Mesenchymal stem cell (in vitro differentiated cells and primary cell): ENCODE results near the gene RANBP9.

Source experiments
- DNase-seq: peaks from one replicate; pipeline ENCODE4 v3.0.0-alpha.2; 2013
- H2AFZ ChIP-seq: one replicate; pipeline ENCODE4 v1.6.1; 2013; ENCODE audit warnings: low read depth, mild to moderate bottlenecking, control low read depth, inconsistent platforms, low read length, moderate library complexity
- H2AK5ac ChIP-seq: 2 replicates; pipeline ENCODE4 v1.6.1; 2013; ENCODE audit warnings: low read length, moderate library complexity, mild to moderate bottlenecking, inconsistent platforms; ENCODE audit not compliant: severe bottlenecking
- H2BK120ac ChIP-seq: one replicate; pipeline ENCODE4 v1.6.1; 2013; ENCODE audit warnings: low read depth, mild to moderate bottlenecking, inconsistent platforms, low read length, moderate library complexity
- H2BK12ac ChIP-seq, 2 experiments: one replicate each; pipeline ENCODE4 v1.6.1; 2013; ENCODE audit warnings: inconsistent platforms in 2 of 2, low read length in 2 of 2, mild to moderate bottlenecking in 2 of 2, moderate library complexity in 2 of 2, control low read depth in 1 of 2
- H2BK15ac ChIP-seq: one replicate; pipeline ENCODE4 v1.6.1; 2013; ENCODE audit warnings: mild to moderate bottlenecking, low read depth, inconsistent platforms; ENCODE audit not compliant: poor library complexity, severe bottlenecking
- H2BK5ac ChIP-seq: 2 replicates; pipeline ENCODE4 v1.6.1; 2013; ENCODE audit warnings: low read depth, mild to moderate bottlenecking, low read length, control low read depth, inconsistent platforms; ENCODE audit not compliant: poor library complexity, severe bottlenecking
- H3K14ac ChIP-seq, 2 experiments: one replicate each; pipeline ENCODE4 v1.6.1; 2013; ENCODE audit warnings: inconsistent platforms in 2 of 2, low read length in 2 of 2, control low read depth in 1 of 2, mild to moderate bottlenecking in 1 of 2, moderate library complexity in 1 of 2
- H3K18ac ChIP-seq, 2 experiments: one replicate each; pipeline ENCODE4 v1.6.1; 2013; ENCODE audit warnings: inconsistent platforms in 2 of 2, low read length in 2 of 2, control low read depth in 1 of 2, low read depth in 1 of 2, mild to moderate bottlenecking in 1 of 2
- H3K23ac ChIP-seq, 2 experiments: one replicate each; pipeline ENCODE4 v1.6.1; 2013; ENCODE audit warnings: inconsistent platforms in 2 of 2, low read length in 2 of 2, mild to moderate bottlenecking in 2 of 2, moderate library complexity in 2 of 2, control low read depth in 1 of 2
- H3K27ac ChIP-seq: 2 replicates; pipeline ENCODE4 v1.5.1; 2013; ENCODE audit warnings: mild to moderate bottlenecking, moderate library complexity, low read length, control low read depth, inconsistent platforms; ENCODE audit not compliant: poor library complexity, severe bottlenecking
- H3K27me3 ChIP-seq, 2 experiments: 2 replicates each; pipeline versions ENCODE4 v1.6.1 to v1.7.0; 2013; ENCODE audit warnings: low read length in 2 of 2, mild to moderate bottlenecking in 2 of 2, moderate library complexity in 2 of 2, control low read depth in 1 of 2, inconsistent platforms in 1 of 2; ENCODE audit not compliant: control insufficient read depth in 1 of 2, insufficient read depth in 1 of 2
- H3K36me3 ChIP-seq, 2 experiments: 2 replicates each; pipeline versions ENCODE4 v1.6.1 to v1.7.0; 2013; ENCODE audit warnings: low read length in 2 of 2, control low read depth in 1 of 2, inconsistent platforms in 1 of 2, low read depth in 1 of 2, mild to moderate bottlenecking in 1 of 2; ENCODE audit not compliant: insufficient read depth in 2 of 2, control insufficient read depth in 1 of 2
- H3K4ac ChIP-seq, 2 experiments: one replicate each; pipeline ENCODE4 v1.6.1; 2013; ENCODE audit warnings: inconsistent platforms in 2 of 2, low read length in 2 of 2, mild to moderate bottlenecking in 2 of 2, moderate library complexity in 2 of 2, control low read depth in 1 of 2, low read depth in 1 of 2
- H3K4me1 ChIP-seq: 2 replicates; pipeline ENCODE4 v1.6.1; 2013; ENCODE audit warnings: low read depth, low read length, control low read depth; ENCODE audit not compliant: control insufficient read depth, insufficient read depth
- H3K4me2 ChIP-seq: 2 replicates; pipeline ENCODE4 v1.6.1; 2013; ENCODE audit warnings: low read length, mild to moderate bottlenecking, inconsistent platforms; ENCODE audit not compliant: poor library complexity, severe bottlenecking
- H3K4me3 ChIP-seq, 2 experiments: 2 replicates each; pipeline versions ENCODE4 v1.5.1 to v1.7.0; 2013; ENCODE audit warnings: low read length in 2 of 2, mild to moderate bottlenecking in 2 of 2, control low read depth in 1 of 2, low read depth in 1 of 2; ENCODE audit not compliant: insufficient read depth in 1 of 2
- H3K79me1 ChIP-seq: replicated peaks from 2 replicates; pipeline ENCODE4 v1.6.1; 2013; ENCODE audit warnings: mild to moderate bottlenecking, control low read depth, low read length, inconsistent platforms; ENCODE audit not compliant: poor library complexity, severe bottlenecking
- H3K9ac ChIP-seq: 2 replicates; pipeline ENCODE4 v1.7.0; 2013; ENCODE audit warnings: mild to moderate bottlenecking, low read length, moderate library complexity
- H3K9me3 ChIP-seq: 2 replicates; pipeline ENCODE4 v1.7.0; 2013; ENCODE audit warnings: mild to moderate bottlenecking, low read length; ENCODE audit not compliant: control insufficient read depth
- H4K8ac ChIP-seq: one replicate; pipeline ENCODE4 v1.6.1; 2013; ENCODE audit warnings: inconsistent platforms, mild to moderate bottlenecking, low read length, moderate library complexity
- H4K91ac ChIP-seq: one replicate; pipeline ENCODE4 v1.6.1; 2013; ENCODE audit warnings: mild to moderate bottlenecking, low read length, inconsistent platforms
- WGBS: methylation state at CpG from one replicate; pipeline ENCODE4 v1.1.7; 2013; ENCODE audit warnings: mixed read lengths; 5-methylcytosine and 5-hydroxymethylcytosine counted together

RANBP9 gene

GRCh38 chr6:13572951-13573654, 138.5 kb downstream of the RANBP9 start:
- peaks cover 5% of the 10 kb centered on the region for H3K4me1 ChIP-seq
- H2AFZ ChIP-seq, result no peak overlapping the region
- H2BK120ac ChIP-seq, result no peak overlapping the region
- no peak overlapping the region for H3K18ac ChIP-seq
- no peak overlapping the region for H3K14ac ChIP-seq
- peaks cover 0 to 11% of the 10 kb centered on the region in 2 experiments for H3K27me3 ChIP-seq
- peak overlapping the region; percentile 31 for H2AK5ac ChIP-seq
- H3K79me1 ChIP-seq, result peaks cover 13% of the 10 kb centered on the region
- H3K4me2 ChIP-seq, result peak overlapping the region; percentile 95
- WGBS, result 93% methylated on average over 14 of the region's 16 CpGs
- H3K36me3 ChIP-seq, result peaks cover 0 to 7% of the 10 kb centered on the region in 2 experiments
- no peak overlapping the region for H2BK12ac ChIP-seq
- H3K9me3 ChIP-seq, result no peaks in the 10 kb centered on the region
- no peak overlapping the region for H4K91ac ChIP-seq
- peak overlapping the region in 1 of 2 experiments; percentile 49 for H3K23ac ChIP-seq
- peak overlapping the region; percentile 61 for H4K8ac ChIP-seq
- H3K4ac ChIP-seq, result no peak overlapping the region
- H3K4me3 ChIP-seq, result peak overlapping the region in 1 of 2 experiments; percentile 93
- H2BK5ac ChIP-seq, result no peak overlapping the region
- no peak overlapping the region for H2BK15ac ChIP-seq
- no peak for DNase-seq
- peak overlapping the region; percentile 92 for H3K9ac ChIP-seq
- H3K27ac ChIP-seq, result no peak overlapping the region

GRCh38 chr6:13572240-13572639, 139.4 kb downstream of the RANBP9 start:
- peaks cover 13% of the 10 kb centered on the region for H3K79me1 ChIP-seq
- no peak overlapping the region for H3K4me2 ChIP-seq
- H3K27me3 ChIP-seq, result peaks cover 0 to 13% of the 10 kb centered on the region in 2 experiments
- H3K9me3 ChIP-seq, result no peaks in the 10 kb centered on the region
- H3K14ac ChIP-seq, result no peak overlapping the region
- peaks cover 5% of the 10 kb centered on the region for H3K4me1 ChIP-seq
- H2BK15ac ChIP-seq, result no peak overlapping the region
- no peak overlapping the region for H2BK5ac ChIP-seq
- H3K4me3 ChIP-seq, result no peak overlapping the region
- H3K18ac ChIP-seq, result no peak overlapping the region
- no peak overlapping the region for H2BK120ac ChIP-seq
- peaks cover 0 to 7% of the 10 kb centered on the region in 2 experiments for H3K36me3 ChIP-seq
- H3K23ac ChIP-seq, result no peak overlapping the region
- no peak for DNase-seq
- H4K91ac ChIP-seq, result no peak overlapping the region
- H2AFZ ChIP-seq, result no peak overlapping the region
- no peak overlapping the region for H4K8ac ChIP-seq
- H3K9ac ChIP-seq, result no peak overlapping the region
- no peak overlapping the region for H3K4ac ChIP-seq
- no peak overlapping the region for H2AK5ac ChIP-seq
- WGBS, result 92% methylated on average over 6 of the region's 7 CpGs
- no peak overlapping the region for H2BK12ac ChIP-seq
- no peak overlapping the region for H3K27ac ChIP-seq
